Amygdala (tissue), 56 donors: ENCODE results near the gene PLXND1.
"Not testable (repeated sequence)": the region's sequence is repeated elsewhere in the genome, so short reads cannot be mapped to it uniquely, and the experiment has no call there.

ENCODE experiments used
- DNase-seq, 56 donors: peaks; one replicate each; lab custom pipeline; 2025; lab: John Stamatoyannopoulos, UW

The PLXND1 gene

DNA sequence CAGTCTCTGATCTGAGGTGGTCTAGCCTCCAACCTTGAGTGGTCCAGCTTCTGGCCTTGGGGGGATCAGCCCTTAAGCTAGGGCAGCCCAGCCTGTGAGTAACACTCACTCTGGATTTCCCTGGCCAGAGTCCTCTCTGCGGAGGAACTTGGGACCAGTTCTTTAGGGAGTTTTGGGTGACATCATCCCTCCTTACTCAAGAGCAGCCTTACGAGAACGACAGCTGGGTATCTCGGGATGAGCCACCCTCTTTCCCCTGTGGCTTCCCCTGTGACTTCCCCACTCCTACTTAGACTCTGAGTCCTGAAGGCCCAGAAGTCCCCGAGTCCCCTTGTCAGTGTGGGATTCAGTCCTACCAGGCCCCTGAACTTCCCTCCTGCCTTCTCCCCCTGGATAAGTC, 10.2 kb upstream of the PLXND1 start:
- DNase-seq: no peak

GRCh38 chr3:129616291-129616690, 9.8 kb upstream of the PLXND1 start:
- no peak for DNase-seq

- DNase-seq: no peak
Measured at GRCh38 chr3:129615751-129616281, 9.3 kb upstream of the PLXND1 start.

DNA sequence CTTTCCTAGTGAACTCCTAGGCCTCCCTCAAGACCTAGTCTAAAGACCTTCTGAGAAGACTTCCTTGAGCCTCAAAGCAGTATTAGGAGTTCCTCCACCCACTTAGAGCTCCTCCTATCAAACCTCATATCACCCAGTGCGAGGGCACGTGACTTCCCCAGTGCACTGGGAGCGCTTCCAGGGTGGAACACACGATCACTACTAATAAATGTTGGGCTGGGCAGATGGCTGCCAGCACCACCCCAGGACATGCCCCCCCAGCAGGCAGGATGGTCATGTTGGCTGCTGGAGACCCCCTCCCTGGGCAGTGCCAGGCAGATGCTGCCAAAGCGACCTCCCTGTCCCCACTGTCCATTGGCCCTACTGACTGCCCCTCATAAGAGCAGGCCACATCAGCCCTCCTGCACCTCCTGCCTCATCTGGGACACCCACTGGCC, 8.5 kb upstream of the PLXND1 start:
- DNase-seq: peak in 2 of 56 donors; percentile 7 to 18

DNA sequence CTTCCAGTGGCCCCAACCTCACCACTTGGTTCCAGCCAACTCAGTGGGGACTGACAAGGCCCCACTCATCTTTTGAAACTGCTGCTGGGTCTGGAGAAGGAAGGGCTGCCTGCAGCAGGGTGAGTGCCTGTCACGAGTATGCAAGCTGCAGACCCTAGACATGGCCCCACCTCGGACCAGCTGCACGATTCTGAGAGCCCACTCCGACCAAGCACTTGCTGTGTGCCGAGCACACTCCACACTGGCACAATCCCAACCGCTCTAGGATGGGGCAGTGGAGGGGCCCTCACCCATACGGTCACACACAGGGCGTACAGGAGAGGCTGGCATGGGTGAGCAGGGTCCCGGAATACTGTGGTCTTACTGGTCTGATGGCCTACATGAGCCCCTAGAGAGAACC, 8.0 kb upstream of the PLXND1 start:
- no peak for DNase-seq

DNA sequence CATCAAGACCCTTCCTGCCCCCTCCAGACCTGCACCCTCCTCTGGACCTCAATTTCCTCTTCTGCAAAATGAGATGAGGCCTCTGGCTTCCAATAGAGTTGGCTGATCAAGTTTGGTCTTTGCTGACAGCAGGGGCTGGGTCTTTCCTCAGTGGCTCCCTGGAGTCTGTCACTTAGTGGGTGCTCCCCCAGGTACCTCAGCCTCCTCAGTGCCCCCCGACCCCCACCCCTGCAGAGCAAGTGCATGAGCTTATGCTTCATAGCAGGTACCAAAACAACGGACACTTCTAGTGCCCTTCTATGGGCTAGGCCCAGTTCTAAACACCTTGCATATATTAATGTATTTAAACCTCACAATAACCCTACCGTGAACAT, 6.9 kb upstream of the PLXND1 start:
- no peak for DNase-seq

GRCh38 chr3:129612534-129613366, 6.3 kb upstream of the PLXND1 start:
- no peak for DNase-seq

- peak in 12 of 56 donors; percentile 19 to 58 (median 32) for DNase-seq
Measured at GRCh38 chr3:129611812-129612533, 5.5 kb upstream of the PLXND1 start.

DNA sequence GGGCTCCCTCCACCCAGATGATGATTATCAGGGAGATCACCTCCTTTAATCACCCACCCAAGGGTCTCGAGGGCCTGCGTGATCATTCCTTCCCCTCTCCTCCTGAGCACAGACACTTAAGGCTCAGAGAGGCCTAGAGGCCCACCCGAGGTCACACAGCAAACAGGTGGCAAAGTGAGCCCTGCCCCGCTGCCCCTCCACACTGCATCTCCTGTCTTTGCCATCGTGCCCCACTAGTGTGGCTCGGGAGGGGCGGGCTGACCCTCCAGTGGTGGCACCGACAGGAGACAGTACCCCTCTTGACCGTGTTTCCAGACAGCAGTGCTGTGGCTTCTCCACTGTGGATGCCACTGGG, 4.9 kb upstream of the PLXND1 start:
- DNase-seq: no peak

- not testable (repeated sequence) for DNase-seq
Measured at GRCh38 chr3:129610794-129611445, 4.4 kb upstream of the PLXND1 start.

GRCh38 chr3:129610276-129610675, 3.8 kb upstream of the PLXND1 start:
- no peak for DNase-seq

GRCh38 chr3:129609591-129610182, 3.2 kb upstream of the PLXND1 start:
- DNase-seq: no peak

DNA sequence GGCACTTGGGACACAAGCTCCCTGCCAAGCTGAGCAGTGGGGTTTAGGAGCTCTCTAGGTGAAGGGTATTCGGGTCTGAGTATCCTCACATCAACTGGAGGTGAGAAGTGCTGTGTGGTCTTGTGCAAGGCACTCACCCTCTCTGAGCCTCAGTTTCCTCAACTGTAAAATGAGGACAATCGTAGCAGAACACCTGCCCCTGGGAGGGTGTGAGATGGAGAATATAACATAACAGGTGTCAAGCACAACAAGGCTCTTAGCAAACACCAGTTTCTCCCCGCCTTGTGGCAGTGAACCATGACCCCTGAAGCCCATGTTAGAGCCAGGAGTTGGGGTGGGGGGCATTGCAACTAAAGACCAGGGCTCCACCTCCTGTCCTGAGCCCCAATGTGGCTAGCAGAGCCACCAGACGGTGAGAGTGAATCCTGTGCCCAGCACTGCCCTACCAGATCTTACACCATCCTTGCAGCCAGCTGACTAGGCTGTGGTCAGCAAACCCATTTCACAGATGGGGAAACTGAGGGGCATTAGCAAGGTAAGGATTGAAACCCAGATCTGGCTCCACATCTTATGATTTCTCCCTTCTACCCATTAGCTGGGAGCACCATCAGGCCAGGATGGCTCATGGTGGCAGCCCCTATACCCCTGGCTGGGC, 2.6 kb upstream of the PLXND1 start:
- DNase-seq: no peak

DNA sequence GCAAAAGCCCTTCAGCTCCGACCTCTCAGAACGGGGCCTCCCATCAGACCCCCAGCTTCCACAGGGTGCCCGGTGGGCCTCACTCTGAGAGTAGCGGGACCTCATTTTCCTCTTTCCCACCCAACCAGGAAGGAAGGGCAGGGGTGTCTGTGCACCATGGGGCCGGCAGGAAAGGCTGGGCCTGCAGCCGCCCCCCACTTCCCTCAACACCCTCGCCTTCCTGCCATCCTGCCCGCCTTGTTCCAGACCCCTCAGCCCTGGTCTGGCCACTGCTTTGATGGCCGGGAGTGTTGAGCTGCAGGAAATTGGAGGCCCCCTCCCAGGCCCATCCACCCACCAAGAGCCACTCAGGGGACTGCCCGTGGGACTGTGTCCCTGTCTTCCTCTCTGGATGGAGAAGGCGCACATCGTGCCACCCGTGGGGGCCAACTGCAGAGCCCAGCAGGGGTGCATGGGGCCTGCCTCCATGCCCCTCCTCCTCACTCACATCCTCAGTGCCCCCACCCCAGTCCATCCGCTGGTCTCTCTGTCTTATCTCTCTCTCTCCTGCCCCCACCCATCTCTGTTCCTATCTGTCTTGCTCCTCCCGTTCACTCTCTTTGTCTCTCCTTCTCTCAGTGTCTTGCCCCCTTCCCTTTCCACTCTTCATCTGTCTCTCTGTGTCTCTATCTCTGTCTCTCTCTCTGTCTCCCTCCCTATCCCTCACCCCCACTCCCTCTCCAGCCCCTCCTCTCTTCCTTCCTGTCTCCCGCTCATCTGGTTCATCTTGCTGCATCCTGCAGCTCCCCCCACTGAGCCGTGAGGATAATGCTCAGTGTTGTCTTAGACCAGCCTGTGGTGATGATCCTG, 1.8 kb upstream of the PLXND1 start:
- peak in 24 of 56 donors; percentile 7 to 57 (median 32) for DNase-seq

DNA sequence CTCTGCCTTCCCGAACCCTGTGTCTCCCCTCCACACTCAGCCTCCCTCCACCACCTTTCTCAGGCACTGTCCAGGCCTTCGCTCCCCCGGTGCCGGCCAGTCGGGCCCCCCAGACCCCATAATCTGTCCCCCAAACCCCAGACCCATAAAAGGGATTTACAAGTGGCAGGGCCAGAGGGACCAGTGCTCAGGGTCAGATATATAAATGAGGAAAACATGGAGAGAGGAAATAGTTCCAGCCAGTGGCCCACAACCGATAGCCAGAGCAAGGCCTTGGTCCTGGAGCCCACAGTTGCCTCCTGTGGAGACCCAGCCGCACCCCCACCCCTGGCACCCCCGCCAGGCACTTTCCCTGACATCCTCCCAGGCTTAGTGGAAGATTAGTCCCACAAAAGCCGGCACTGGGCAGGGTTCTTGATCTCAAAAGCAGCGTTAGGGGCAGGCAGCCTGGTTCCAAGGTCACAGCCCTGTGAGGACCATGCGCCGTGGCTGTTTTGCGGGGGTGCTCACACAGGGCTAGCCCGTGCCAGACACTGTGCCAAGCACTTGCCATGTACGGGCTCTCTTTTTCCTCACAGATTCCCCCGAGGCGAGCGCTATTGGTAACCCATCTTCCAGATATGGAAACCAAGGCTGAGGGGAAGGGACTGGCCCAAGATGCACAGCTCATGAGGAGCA, 1.1 kb upstream of the PLXND1 start:
- DNase-seq: no peak

GRCh38 chr3:129605922-129606635, 397 bp downstream of the PLXND1 start:
- DNase-seq: peak in 8 of 56 donors; percentile 14 to 54 (median 30)

GRCh38 chr3:129605203-129605921, 1.1 kb downstream of the PLXND1 start:
- DNase-seq: peak in 21 of 56 donors; percentile 14 to 58 (median 34)
